ENCODE results near the gene LIPG.
"Not testable (repeated sequence)": the region's sequence is repeated elsewhere in the genome, so short reads cannot be mapped to it uniquely, and the experiment has no call there.

The LIPG gene

GRCh38 chr18:49579041-49579440 lies 17.2 kb downstream of the LIPG start:
- DNase-seq, result not testable (repeated sequence)

DNA sequence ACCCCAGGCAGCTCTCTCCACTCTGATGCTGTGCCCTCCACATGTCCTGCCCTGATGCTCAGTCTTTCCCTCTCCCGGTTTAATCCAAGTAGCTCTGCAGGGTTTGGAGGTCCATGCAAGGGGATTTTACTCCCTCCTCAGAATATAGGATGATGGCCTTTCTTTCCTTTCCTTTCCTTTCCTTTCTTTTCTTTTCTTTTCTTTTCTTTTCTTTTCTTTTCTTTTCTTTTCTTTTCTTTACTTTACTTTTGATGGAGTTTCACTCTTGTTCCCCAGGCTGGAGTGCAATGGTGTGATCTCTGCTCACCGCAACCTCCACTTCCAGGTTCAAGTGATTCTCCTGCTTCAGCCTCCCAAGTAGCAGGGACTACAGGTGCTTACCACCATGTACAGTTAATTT lies 17.7 kb downstream of the LIPG start:
- DNase-seq, result not testable (repeated sequence)

DNA sequence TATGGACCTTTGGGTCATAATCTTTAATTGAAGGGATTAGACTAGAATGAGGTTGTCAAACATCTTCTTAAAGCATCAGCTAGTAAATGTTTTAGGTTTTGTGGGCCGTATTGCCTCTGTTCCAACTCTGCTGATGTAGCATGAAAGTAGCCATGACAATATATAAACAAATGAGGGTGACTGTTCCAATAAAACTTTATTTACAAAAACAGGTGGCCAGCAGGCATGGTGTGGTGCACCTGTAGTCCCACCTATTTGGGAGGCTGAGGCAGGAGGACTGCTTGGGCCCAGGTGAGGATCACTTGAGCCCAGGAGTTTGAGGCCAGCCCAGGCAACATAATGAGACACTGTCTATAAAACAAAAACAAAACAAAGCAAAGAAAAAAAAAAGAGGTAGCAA lies 18.4 kb downstream of the LIPG start:
- DNase-seq, result no peak

DNA sequence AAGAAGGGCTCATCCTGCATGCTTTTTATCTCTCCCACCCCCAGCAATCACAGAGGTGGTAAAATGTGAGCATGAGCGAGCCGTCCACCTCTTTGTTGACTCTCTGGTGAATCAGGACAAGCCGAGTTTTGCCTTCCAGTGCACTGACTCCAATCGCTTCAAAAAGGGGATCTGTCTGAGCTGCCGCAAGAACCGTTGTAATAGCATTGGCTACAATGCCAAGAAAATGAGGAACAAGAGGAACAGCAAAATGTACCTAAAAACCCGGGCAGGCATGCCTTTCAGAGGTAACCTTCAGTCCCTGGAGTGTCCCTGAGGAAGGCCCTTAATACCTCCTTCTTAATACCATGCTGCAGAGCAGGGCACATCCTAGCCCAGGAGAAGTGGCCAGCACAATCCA lies 19.5 kb downstream of the LIPG start:
- no peak for DNase-seq

DNA sequence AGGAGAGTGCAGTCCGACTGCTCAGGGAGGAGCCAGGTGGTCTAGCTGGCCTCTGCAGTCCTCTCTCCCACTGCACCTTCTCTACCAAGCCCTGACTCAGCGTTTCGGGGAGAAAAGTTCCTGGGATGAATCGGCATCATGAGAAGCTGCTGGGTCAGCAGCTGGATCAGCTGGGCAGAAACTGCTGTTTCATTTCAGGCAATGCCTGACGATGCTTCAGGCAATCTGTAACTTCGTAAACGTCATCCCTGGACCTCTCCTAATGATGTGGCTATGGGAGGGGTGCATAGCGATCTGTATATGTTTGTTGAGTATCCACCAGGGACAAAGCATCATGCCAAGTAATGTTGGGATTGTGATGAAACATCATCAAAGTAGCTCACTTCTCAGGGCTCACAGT lies 20.7 kb downstream of the LIPG start:
- DNase-seq, result no peak

DNA sequence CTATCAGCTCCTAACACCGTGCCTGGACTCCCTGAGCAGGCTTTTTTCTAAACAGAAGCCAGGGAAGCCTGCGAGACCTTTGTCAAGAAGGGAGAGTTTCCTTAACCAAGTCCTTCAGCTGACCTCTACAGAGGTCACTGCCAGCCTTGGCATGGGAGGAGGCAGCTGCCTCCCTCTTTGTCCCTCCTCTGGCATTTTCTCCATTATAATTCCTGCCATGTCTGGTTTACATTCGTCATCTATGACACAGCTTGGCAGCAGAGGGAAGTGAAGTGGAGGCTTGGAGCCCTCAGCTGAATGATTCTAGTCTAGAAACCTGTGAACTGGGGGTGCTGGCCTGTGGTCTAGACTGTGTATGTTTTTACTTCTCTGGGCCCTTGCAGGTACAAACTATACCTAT lies 22.5 kb downstream of the LIPG start:
- DNase-seq, result no peak

DNA sequence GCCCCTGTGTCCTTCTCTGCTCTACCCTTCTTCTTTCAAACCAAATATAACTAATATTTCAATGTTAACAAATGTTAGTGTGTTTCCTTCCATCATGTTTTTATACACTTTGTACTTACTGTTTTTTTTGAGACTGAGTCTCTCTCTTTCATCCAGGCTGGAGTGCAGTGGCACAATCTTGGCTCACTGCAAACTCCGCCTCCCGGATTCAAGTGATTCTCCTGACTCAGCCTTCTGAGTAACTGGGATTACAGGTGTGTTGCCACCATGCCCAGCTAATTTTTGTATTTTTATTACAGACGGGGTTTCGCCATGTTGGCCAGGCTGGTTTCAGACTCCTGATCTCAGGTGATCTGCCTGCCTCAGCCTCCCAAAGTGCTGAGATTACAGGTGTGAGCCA lies 23.1 kb downstream of the LIPG start:
- not testable (repeated sequence) for DNase-seq

DNA sequence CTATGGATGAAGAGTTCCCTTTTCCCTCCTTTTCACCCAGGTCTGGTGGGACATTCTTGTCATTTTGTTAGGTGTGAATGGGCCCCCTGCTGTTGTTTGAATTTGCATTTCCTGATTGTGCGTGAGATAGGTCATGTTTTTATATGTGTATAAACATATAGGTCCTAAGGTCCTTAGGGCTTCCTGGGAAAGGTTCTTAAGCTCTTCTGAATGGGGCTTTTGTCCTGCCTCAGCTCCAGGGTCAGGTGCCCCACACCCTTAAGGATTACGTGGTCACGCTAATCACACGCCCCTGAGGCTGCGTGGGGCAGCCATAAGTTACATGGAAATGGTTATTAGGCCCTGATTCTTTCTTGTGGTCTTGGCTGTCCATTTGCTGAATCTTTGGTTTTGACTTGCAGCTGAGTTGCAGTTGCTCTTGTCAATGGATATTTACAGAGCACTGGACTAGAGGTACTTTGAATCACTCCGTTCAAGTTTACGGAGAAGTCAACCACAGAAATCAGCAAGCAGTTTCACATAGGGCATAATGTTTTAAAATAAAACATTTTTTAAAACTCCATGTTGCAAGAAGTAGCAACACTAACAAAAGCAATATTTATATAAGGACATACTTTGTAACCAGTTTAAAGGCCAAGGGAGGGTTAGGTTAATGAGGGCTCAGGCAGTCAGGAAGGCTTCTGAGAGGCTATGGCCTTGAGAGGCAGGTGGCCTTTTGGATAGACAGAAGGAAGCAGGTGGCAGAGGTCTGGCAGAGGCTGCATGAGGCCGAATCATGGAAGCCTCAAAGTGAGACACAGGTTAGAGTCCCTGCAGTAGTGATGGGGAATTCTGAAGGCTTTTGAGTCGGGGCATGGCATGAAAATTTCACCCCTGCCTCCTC lies 24.2 kb downstream of the LIPG start:
- no peak for DNase-seq

DNA sequence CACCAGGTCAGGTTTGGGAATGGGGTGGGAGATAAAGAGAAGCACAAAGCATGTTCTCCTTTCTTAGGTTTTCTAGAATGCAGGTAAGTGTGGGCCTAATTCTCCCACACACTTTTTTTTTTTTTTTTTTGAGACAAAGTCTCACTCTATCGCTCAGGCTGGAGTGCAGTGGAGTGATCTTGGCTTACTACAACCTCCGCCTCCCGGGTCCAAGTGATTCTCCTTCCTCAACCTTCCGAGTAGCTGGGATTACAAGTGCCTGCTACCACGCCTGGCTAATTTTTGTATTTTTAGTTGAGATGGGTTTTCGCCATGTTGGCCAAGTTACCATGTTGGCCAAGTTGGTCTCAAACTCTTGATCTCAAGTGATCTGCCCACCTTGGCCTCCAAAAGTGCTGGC lies 26.3 kb downstream of the LIPG start:
- DNase-seq, result no peak

DNA sequence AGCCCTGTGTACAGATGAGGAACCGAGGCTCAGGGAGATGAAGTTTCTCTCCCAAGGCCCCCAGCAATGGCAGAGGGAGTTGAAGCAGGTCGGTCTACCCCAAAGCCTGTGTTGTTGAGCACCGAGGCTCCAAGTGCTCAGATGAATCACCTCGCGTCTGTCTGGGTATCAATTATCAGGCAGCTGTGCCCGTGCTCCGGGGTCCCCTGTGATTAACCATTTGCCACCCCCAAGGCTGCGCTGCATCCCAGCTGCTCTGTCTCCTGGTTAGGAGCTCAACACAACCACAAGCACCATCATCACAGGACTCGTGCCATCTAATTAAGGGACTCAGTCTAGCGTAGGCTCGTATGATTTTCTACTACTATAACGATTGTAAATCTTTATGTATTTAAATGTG lies 27.1 kb downstream of the LIPG start:
- no peak for DNase-seq

DNA sequence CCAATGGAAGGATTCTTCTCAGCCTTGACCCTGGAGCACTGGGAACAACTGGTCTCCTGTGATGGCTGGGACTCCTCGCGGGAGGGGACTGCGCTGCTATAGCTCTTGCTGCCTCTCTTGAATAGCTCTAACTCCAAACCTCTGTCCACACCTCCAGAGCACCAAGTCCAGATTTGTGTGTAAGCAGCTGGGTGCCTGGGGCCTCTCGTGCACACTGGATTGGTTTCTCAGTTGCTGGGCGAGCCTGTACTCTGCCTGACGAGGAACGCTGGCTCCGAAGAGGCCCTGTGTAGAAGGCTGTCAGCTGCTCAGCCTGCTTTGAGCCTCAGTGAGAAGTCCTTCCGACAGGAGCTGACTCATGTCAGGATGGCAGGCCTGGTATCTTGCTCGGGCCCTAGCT lies 28.8 kb downstream of the LIPG start:
- no peak for DNase-seq

DNA sequence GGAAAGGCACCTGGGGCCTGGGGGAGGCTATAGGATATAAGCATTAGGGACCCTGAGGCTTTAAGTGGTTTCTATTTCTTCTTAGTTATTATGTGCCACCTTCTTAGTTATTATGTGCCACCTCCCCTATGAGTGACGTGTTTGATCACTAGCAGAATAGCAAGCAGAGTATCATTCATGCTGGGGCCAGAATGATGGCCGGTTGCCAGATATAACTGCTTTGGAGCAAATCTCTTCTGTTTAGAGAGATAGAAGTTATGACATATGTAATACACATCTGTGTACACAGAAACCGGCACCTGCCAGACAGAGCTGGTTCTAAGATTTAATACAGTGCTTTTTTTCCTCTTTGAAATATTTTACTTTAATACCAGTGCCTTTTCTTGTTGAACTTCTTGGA lies 29.4 kb downstream of the LIPG start:
- DNase-seq, result no peak

GRCh38 chr18:49591775-49592174 lies 29.9 kb downstream of the LIPG start:
- DNase-seq, result no peak

GRCh38 chr18:49596687-49597086 lies 34.8 kb downstream of the LIPG start:
- DNase-seq, result no peak

DNA sequence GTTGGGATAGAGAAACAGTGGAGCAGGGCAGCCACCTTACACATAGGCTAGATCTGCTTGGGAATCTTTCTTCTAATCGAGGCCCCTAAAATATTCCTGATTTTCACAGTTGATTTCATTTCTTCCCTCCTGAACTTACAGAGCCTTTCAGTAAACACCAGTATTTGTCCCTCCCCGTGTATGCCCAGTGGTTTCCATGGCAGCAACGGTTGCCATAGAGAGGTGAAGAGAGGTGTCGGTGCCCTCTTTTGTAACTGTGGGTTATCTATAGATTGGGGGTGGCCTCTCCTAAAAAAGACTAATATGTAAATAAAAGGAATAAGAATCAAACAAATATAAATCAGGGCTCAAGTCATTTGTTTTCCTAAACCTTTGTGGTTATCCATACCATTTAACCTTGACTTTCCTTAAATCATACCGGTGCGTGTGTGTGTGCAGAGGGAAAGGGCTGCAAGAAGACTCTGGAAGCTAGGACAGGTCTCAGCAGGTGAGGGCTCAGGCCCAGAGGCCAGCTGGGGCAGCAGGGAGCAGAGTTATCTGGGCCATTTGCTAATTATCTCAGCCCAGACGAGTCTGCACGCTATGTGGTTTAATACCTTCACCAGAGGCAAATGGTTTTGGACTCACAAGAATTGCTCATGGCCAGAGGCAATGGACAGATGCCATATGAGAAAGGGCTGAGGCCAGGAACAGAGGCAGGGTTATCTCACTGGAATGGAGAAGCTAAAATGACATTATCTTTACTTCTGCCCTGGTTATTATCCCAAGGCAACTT lies 35.5 kb downstream of the LIPG start:
- no peak for DNase-seq

DNA sequence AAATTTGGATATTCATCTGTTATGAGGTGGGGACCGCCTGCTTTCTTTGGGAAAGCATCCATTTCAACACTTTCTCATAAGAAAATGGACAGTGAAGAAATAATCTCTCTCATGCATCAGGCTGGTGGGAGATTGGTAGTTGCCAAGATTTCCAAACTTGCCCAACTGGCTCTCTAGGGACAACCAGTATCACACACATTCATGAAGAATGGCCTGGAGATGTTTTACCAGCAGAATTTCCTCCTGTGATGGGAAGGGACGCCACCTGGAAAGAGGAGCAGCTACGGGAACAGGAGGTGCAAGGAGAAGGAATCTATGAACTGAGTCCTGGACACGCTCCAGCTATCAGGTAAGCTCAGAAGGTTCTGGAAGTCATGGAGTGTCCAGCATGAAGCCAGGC lies 39.4 kb downstream of the LIPG start:
- no peak for DNase-seq

DNA sequence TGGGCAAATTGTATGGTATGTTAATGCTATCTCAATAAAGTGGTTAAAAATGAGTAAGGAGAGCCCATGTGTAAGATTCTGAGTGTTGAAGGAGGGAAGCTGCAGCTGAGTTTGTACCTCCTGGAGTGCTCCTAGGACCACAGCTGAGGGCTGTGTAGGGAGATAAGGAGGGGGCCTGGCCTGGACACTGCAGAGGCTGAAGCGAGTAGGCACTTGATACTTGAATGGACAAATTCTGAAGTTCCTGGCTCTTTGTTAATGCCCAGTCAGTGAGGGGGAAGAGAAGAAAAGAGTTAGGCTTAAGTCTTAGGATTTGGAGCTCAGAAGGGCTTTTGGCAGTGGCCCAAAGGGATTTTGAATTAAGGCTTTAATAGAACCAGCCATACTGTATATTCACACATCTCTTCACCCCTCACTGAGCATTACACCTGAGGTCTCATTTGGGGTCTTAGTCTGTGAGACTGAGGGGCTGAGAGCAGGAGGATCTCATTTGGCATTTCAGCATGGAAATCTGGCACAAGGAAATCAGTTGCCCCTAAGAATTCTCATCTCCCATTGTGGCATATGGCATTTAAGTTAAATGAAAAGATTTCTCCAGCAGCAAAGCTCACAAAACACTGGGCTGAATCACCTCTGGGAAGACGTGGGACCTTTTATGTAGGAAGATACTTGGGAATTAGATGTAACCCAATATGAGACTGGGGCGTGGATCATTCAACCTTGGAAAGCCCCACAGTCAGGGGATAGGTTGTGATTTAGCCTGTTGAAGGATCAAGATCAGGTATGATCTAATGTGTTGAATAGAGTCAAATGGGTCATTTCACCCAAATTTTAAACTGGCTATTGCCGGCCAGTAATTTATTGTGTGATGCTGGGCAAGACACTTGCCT lies 46.8 kb downstream of the LIPG start:
- DNase-seq, result no peak

- no peak for DNase-seq
These were observed 47.6 kb downstream of the LIPG start for GRCh38 chr18:49609256-49610021.

DNA sequence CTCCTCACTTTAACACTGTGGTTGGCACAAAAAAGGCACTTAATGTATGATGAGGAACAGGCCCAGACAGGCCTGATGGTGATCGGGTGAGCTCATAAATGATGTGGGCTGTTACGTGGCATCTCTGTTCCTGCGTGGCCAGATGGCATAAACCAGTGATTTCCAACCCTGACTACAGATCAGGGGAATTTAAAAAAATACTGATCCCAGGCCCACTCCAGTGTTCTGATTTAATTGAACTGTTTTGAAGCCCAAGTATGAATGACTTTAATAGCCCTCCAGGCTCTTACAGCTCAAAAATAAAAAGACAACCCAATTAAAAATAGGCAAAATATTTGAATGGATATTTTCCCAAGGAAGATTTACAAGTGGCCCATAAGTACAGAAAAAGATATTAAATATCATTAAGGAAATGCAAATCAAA lies 48.2 kb downstream of the LIPG start:
- no peak for DNase-seq

- DNase-seq, result no peak
These were observed 49.5 kb downstream of the LIPG start for GRCh38 chr18:49611316-49611715.

GRCh38 chr18:49612515-49613033 lies 50.7 kb downstream of the LIPG start:
- DNase-seq, result no peak

- no peak for DNase-seq
These were observed 51.3 kb downstream of the LIPG start for GRCh38 chr18:49613141-49613640.
